Uterus (tissue), 4 donors: ENCODE measurements around the gene NAP1L4. TPM values are rescaled to one million over a fixed set of nuclear protein-coding genes. Genes with fewer than 3 reads are reported as not detected.
A peak's percentile ranks its signal among the peaks of the same experiment; 100 is the strongest.

ENCODE experiments used
- DNase-seq, 2 donors: peaks; one replicate each; pipeline ENCODE4 v3.0.0-alpha.2; 2019 to 2020
- H3K27ac ChIP-seq, 2 donors: fragments of 200-600 bp; sonication (generic); 1 replicate in 1 of 2; 2 replicates in 1 of 2; pipeline ENCODE4 v1.5.1; 2016 to 2018
- H3K27me3 ChIP-seq, 2 donors: fragments of 200-600 bp; sonication (generic); one replicate each; pipeline ENCODE4 v1.5.1; 2018 to 2019; ENCODE audit warnings: control low read depth in 1 of 2
- H3K36me3 ChIP-seq, 2 donors: fragments of 200-600 bp; sonication (generic); one replicate each; pipeline ENCODE4 v1.5.1; 2019; ENCODE audit warnings: control low read depth in 1 of 2
- H3K4me1 ChIP-seq, 2 donors: fragments of 200-600 bp; sonication (generic); one replicate each; pipeline ENCODE4 v1.5.1; 2018 to 2019; ENCODE audit warnings: control low read depth in 1 of 2
- H3K4me3 ChIP-seq, 2 donors: fragments of 200-600 bp; sonication (generic); 1 replicate in 1 of 2; 2 replicates in 1 of 2; pipeline ENCODE4 v1.5.1; 2018 to 2019; ENCODE audit warnings: mild to moderate bottlenecking in 1 of 2
- H3K9me3 ChIP-seq, 2 donors: fragments of 200-600 bp; sonication (generic); one replicate each; pipeline ENCODE4 v1.5.1; 2019; ENCODE audit warnings: control low read depth in 1 of 2
- CTCF ChIP-seq, 4 experiments: fragments of 200-600 bp in 2 of 4; fragments of 450-650 bp in 2 of 4; sonication (generic) in 2 of 4; IDR thresholded peaks; one replicate each; pipeline ENCODE4 v1.5.1; 2016 to 2019; ENCODE audit warnings: antibody characterized with exemption in 4 of 4, mild to moderate bottlenecking in 2 of 4, moderate library complexity in 1 of 4
- POLR2A ChIP-seq, 2 donors: fragments of 450-650 bp; IDR thresholded peaks; one replicate each; pipeline ENCODE4 v1.6.1; 2016; ENCODE audit warnings: antibody characterized with exemption in 2 of 2, mild to moderate bottlenecking in 1 of 2, moderate library complexity in 1 of 2
- intact Hi-C: fragments of 100-400 bp; cut with DNase I; formaldehyde crosslinking; loops from one replicate; pipeline ENCODE4 v1.15.1; 2023; ENCODE audit warnings: low total_unique reads
- total RNA-seq, 4 donors: library from RNA; depleted of rRNA in 3 of 4; stranded (reverse); fragments of >200 nt in 3 of 4; gene quantifications; one replicate each; pipeline versions ENCODE4 v1.1.0 to v1.2.4, GENCODE V29; 2014 to 2023
- donor health status: DM: yes; HTN: yes; CAD: no.

NAP1L4 gene
- 100 to 1,000 TPM in 3 of 4 donors, 10 to 100 TPM in 1; 96.1 to 183 (median 129) TPM for total RNA-seq

- peak; percentile 94 to 95 for DNase-seq
- H3K36me3 ChIP-seq, result no peaks in the 10 kb centered on the region
- no peaks in the 10 kb centered on the region for H3K9me3 ChIP-seq
- intact Hi-C loops, result no loop called here
- TF ChIP-seq POLR2A (IDR thresholded peaks at IDR 0.05) (peak; percentile 77 to 91), CTCF (IDR thresholded peaks at IDR 0.05) (peak in 1 of 4 experiments; percentile 7)
- peaks cover 4 to 19% of the 10 kb centered on the region in 2 donors for H3K4me1 ChIP-seq
- H3K4me3 ChIP-seq, result peak within 1 kb of the TSS; percentile 55 to 85
- H3K27ac ChIP-seq, result peak within 1 kb of the TSS; percentile 91 to 96
- H3K27me3 ChIP-seq, result no peaks in the 10 kb centered on the region
Observed at GRCh38 chr11:2992234-2992996, at the start of gene NAP1L4. TSS of gene NAP1L4 (minus strand) at chr11:2992329. CDS start at chr11:2979220, 13,109 bp downstream.

GRCh38 chr11:3040881-3041280 lies 48.8 kb upstream of the NAP1L4 start:
- Histone ChIP-seq H3K4me1 (peaks cover 0 to 5% of the 10 kb centered on the region in 2 donors), H3K4me3 (no peak overlapping the region), H3K36me3 (no peaks in the 10 kb centered on the region), H3K9me3 (no peaks in the 10 kb centered on the region), H3K27ac (no peak overlapping the region), H3K27me3 (no peaks in the 10 kb centered on the region)
- intact Hi-C loops, result no loop called here
- no peak for TF ChIP-seq CTCF (IDR thresholded peaks at IDR 0.05)
- DNase-seq, result no peak

- DNase-seq, result no peak
- Histone ChIP-seq H3K4me3 (no peak overlapping the region), H3K36me3 (no peaks in the 10 kb centered on the region), H3K4me1 (no peaks in the 10 kb centered on the region), H3K9me3 (no peaks in the 10 kb centered on the region), H3K27me3 (no peaks in the 10 kb centered on the region), H3K27ac (no peak overlapping the region)
- no peak for TF ChIP-seq POLR2A (IDR thresholded peaks at IDR 0.05)
- TF ChIP-seq CTCF (IDR thresholded peaks at IDR 0.05), result no peak
- intact Hi-C loops, result loop anchor here (2.0 kb wide), 1 partner anchor 53 kb away; no protein-coding TSS in a partner anchor
Observed at GRCh38 chr11:3037945-3038271, 45.8 kb upstream of the NAP1L4 start.

- Histone ChIP-seq H3K9me3 (no peaks in the 10 kb centered on the region), H3K27ac (no peak overlapping the region), H3K27me3 (no peaks in the 10 kb centered on the region), H3K36me3 (no peaks in the 10 kb centered on the region), H3K4me3 (no peak overlapping the region), H3K4me1 (no peaks in the 10 kb centered on the region)
- TF ChIP-seq POLR2A (IDR thresholded peaks at IDR 0.05) (no peak), CTCF (IDR thresholded peaks at IDR 0.05) (peak; percentile 71 to 84 (median 80))
- intact Hi-C loops, result no loop called here
- DNase-seq, result peak; percentile 74 to 75
Observed at GRCh38 chr11:3037040-3037944, 45.2 kb upstream of the NAP1L4 start.

- Histone ChIP-seq H3K9me3 (no peaks in the 10 kb centered on the region), H3K4me3 (no peak overlapping the region), H3K4me1 (no peaks in the 10 kb centered on the region), H3K27ac (no peak overlapping the region), H3K36me3 (no peaks in the 10 kb centered on the region), H3K27me3 (no peaks in the 10 kb centered on the region)
- no peak for TF ChIP-seq POLR2A (IDR thresholded peaks at IDR 0.05)
- no peak for TF ChIP-seq CTCF (IDR thresholded peaks at IDR 0.05)
- intact Hi-C loops, result no loop called here
- no peak for DNase-seq
Observed at GRCh38 chr11:3036419-3036818, 44.3 kb upstream of the NAP1L4 start.
